GM19025 (cell line): Measurements from ENCODE around the gene YY1.
"Not testable (repeated sequence)": the region's sequence is repeated elsewhere in the genome, so short reads cannot be mapped to it uniquely, and the experiment has no call there.

Experiments used
- ATAC-seq: cut with Tn5 transposase; IDR thresholded peaks from one replicate; pipeline ENCODE4 v1.9.1; 2021; ENCODE audit warnings: mild to moderate bottlenecking, low read depth, moderate library complexity; ENCODE audit not compliant: unreplicated experiment

Gene YY1

DNA sequence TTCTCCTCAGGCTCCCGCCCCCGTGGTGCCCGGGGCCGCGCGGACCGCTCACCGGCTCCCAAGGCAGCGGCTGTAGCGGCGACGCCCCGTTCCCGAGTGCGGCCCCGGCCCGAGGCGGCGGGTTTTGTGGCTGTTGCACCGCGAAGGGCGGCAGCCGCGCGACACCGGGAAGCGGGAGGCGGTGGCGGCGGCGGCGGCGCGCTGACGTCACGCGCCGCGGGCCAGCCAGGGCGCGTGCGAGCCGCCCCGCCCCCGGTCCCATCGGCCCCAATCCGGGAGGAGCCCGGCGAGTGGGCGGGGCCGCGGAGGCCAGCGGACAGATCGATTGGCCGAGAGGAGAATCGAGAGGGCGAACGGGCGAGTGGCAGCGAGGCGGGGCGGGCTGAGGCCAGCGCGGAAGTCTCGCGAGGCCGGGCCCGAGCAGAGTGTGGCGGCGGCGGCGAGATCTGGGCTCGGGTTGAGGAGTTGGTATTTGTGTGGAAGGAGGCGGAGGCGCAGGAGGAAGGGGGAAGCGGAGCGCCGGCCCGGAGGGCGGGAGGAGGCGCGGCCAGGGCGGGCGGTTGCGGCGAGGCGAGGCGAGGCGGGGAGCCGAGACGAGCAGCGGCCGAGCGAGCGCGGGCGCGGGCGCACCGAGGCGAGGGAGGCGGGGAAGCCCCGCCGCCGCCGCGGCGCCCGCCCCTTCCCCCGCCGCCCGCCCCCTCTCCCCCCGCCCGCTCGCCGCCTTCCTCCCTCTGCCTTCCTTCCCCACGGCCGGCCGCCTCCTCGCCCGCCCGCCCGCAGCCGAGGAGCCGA, at the start of gene YY1:
TSS of gene YY1 (plus strand) at position 726 of the 792 bp plus-strand sequence. CDS start 101 bp downstream, outside the sequence.
- ATAC-seq, result peak; percentile 63

- no peak for ATAC-seq
Measured at GRCh38 chr14:100190126-100190525, 48.8 kb upstream of the YY1 start.

DNA sequence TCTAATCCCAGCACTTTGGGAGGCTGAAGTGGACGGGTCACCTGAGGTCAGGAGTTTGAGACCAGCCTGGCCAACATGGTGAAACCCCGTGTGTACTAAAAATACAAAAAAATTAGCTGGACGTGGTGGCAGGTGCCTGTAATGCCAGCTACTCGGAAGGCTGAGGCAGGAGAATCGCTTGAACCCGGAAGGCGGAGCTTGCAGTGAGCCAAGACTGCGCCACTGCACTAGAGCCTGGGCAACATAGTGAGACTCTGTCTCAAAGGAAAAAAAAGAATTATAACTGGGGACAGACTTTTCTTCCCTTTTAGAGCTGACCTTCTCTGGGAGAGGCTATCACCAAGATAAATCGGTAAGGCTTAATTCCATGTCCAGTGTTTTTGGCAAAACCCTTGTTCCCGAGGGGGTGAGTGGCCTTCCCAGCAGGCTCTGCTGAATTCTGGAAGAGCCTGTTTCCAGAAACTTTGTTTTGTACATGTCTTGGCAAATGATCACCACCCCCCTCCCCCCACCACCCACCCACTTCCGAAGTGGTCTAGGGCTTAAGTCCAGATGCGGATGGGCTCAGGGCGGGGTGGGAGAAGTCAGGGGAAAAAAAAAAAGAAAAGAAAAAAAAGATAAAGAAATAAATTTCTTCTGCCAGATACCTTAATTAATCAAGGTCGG, 47.2 kb upstream of the YY1 start:
- no peak for ATAC-seq

GRCh38 chr14:100192250-100192671, 46.7 kb upstream of the YY1 start:
- ATAC-seq, result no peak

GRCh38 chr14:100192672-100193416, 46.1 kb upstream of the YY1 start:
- peak; percentile 98 for ATAC-seq

- no peak for ATAC-seq
Measured at GRCh38 chr14:100193417-100194357, 45.3 kb upstream of the YY1 start.

DNA sequence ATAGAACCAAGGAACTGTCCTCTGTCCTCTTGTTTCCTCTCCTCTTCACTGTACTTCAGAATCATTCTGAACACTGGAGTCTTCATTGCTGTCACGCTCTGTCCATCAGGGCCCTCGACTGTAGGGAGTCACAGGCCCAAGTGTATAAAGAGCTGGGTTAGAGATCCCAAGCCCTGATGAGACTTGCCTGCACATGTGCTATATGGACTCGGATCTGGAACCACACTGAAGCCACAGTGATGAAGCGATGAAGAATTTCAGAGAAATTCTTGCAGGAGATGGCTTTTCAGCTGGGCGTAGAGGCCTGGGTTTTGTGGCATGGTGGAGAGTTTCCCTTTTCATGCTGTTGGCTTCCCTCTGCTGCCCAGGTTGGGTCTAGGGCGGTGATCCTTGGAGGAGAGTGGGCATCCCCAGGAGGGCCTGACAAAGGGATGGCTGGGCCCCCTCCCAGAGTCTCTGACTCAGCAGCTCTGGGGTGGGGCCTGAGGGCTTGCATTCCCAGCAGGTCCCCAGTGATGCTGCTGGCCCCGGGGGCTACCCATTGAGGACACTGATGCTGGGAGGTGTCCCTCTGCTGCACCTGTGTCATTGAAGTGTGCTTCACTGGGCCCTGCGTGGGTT, 39.6 kb upstream of the YY1 start:
- ATAC-seq, result no peak

DNA sequence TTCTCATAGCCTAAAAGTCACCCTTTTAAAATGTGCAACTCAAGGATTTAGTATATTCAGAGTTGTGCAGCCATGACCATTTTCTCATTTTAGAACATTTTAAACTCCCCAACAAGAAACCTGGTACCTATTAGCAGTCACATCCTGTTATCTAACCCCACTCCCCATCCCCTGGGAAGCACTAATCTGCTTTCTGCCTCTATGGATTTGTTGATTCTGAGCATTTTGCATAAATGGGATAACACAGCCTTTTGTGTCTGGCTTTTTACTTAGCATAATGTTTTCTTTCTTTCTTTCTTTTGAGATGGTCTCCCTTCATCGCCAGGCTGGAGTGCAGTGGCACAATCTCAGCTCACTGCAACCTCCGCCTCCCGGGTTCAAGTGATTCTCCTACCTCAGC, 38.6 kb upstream of the YY1 start:
- no peak for ATAC-seq

GRCh38 chr14:100201701-100202100, 37.2 kb upstream of the YY1 start:
- no peak for ATAC-seq

GRCh38 chr14:100202712-100203111, 36.2 kb upstream of the YY1 start:
- ATAC-seq, result no peak

- no peak for ATAC-seq
Measured at GRCh38 chr14:100203146-100203545, 35.8 kb upstream of the YY1 start.

DNA sequence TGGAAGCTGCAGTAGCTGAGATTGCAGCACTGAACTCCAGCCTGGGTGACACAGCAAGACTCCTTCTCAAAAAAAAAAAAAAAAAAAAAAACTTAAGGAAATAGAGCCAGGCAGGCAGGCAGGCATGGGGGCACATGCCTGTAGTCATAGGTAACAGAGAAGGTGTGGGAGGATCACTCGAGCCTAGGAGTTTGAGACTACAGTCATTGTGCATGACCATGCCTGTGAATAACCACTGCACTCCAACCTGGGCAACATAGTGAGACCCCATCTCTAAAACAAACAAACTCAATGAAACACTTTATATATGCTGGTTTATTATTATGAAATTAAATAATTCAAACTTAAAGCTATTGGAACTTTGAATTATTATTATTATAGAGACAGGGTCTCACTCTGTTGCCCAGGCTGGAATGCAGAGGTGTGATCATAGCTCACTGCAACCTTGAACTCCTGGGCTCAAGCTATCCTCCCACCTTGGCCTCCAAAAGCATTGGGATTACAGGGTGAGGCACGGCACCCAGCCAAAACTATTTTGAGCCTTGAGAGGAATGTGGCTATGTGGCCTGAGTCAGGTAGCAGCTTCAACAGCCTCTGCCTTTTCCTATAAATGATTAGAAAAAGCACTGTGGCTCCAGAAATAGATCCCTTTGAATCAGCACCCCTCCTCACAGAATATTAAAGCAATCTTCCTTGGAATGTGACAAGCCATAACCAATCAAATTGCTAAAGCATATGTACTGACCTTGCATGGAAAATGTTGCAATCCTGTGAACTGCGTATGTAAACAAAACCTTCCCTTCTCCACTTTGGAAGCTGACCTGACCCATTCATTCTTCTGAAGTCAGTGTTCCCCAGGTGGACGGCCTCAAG, 34.7 kb upstream of the YY1 start:
- no peak for ATAC-seq

DNA sequence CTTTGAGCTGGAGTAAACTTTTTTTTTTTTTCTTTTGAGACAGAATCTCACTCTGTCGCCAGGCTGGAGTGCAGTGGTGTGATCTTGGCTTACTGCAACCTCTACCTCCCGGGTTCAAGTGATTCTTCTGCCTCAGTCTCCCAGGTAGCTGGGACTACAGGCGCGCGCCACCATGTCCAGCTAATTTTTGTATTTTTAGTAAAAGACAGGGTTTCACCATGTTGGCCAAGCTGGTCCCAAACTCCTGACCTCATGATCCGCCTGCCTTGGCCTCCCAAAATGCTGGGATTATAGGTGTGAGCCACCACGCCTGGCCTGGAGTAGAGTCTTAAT, 34.1 kb upstream of the YY1 start:
- ATAC-seq, result not testable (repeated sequence)

DNA sequence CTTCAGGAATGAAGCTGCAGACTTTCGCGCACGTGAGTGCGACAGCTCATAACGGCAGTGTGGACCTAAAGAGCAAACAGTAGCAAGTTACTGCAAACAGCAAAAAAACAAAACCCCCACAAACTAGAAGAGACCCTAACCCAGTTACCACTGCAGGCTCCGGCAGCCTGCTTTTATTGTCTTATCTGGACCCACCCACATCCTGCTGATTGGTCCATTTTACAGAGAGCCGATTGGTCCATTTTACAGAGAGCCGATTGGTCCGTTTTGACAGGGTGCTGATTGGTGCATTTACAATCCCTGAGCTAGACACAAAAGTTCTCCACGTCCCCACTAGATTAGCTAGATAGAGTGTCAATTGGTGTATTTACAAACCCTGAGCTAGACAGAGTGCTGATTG, 31.4 kb upstream of the YY1 start:
- not testable (repeated sequence) for ATAC-seq

- not testable (repeated sequence) for ATAC-seq
Measured at GRCh38 chr14:100208136-100208535, 30.8 kb upstream of the YY1 start.

- no peak for ATAC-seq
Measured at GRCh38 chr14:100211366-100211765, 27.6 kb upstream of the YY1 start.

DNA sequence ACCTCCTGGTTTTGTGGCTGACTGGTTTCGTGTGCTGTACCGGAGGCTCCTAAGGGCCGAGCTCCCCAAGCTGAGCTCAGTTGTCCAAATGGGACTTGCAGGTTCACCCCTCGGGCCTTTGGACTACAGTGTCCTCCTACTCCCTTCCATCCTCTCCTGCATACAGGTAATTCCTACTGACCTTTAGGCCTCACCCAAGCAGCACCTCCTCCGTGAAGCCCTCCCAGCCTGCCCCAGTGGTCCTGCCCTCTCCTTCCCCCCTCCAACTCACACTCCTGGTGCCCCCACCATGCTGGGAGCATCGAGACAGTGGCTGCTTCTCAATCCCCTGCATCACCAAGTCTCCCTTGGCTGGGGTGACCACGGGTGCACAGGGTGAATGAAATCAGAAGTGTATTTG, 27.1 kb upstream of the YY1 start:
- no peak for ATAC-seq

DNA sequence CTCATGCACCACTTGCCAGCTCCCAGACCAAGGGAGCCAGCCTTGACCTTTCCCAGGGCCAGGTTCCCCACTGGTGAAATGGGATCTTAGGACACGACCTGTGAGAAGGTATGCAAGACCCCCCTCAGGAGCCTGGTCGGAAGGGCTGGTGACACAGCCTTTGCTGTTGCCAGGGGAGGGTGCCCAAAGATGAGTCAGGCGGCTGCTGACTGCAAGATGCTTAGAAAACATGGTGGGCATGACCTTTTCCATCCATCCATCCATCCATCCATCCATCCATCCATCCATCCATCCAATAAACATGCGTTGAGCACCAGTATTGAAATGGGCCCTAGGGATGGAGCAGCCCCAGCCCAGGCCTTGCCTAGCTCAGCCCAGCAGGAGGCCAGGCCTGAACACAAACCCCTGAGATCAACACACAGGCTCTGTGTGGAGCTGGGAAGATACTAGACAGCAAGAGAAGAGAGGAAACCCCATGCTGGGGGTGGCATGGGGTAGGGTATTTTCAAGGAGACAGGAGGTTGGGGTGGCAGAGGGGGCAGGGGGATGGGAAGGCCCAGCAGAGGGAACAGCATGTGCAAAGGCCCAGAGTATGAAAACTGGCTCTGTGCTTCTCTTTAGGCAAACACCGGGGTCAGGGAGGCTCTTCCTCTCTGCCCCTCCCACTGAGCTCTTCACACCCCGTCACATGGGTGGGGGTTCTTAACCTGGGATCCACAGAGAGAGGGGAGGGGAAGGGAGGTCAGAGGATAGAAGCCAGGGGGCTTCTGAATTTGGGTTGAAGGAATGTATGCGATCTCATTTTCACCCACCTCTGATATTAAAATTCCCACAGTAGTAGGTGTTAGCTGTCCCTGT, 26.2 kb upstream of the YY1 start:
- ATAC-seq, result no peak
